HTERT RPE-1 (cell line): ENCODE results near the gene EZH1.

ENCODE experiments used
- in situ Hi-C: fragments of 300-500 bp; cut with MboI; formaldehyde crosslinking; loops from 4 replicates; pipeline ENCODE4 v1.14.3; 2020; ENCODE audit warnings: low sequenced_read_pairs

The EZH1 gene

GRCh38 chr17:42725143-42725542 is 19.7 kb downstream of the EZH1 start:
- in situ Hi-C loops, result no loop called here

GRCh38 chr17:42723636-42724035 is 21.2 kb downstream of the EZH1 start:
- in situ Hi-C loops, result no loop called here

GRCh38 chr17:42720996-42721583 is 23.8 kb downstream of the EZH1 start:
- in situ Hi-C loops, result no loop called here

- in situ Hi-C loops, result no loop called here
Measured at GRCh38 chr17:42709561-42709960, 35.3 kb downstream of the EZH1 start.

- in situ Hi-C loops, result no loop called here
Measured at GRCh38 chr17:42708588-42708987, 36.3 kb downstream of the EZH1 start.

- in situ Hi-C loops, result no loop called here
Measured at GRCh38 chr17:42706732-42707131, 38.1 kb downstream of the EZH1 start.

GRCh38 chr17:42704837-42705494 is 39.9 kb downstream of the EZH1 start:
- in situ Hi-C loops, result no loop called here

- in situ Hi-C loops, result no loop called here
Measured at GRCh38 chr17:42704490-42704836, 40.4 kb downstream of the EZH1 start.

GRCh38 chr17:42702446-42702845 is 42.4 kb downstream of the EZH1 start:
- in situ Hi-C loops, result no loop called here

GRCh38 chr17:42700586-42701289 is 44.1 kb downstream of the EZH1 start:
- in situ Hi-C loops, result no loop called here

- in situ Hi-C loops, result no loop called here
Measured at GRCh38 chr17:42699415-42699740, 45.5 kb downstream of the EZH1 start.

GRCh38 chr17:42698736-42699414 is 46.0 kb downstream of the EZH1 start:
- in situ Hi-C loops, result no loop called here

GRCh38 chr17:42697108-42697811 is 47.6 kb downstream of the EZH1 start:
- in situ Hi-C loops, result no loop called here

- in situ Hi-C loops, result no loop called here
Measured at GRCh38 chr17:42695500-42695899, 49.3 kb downstream of the EZH1 start.

- in situ Hi-C loops, result no loop called here
Measured at GRCh38 chr17:42694524-42694923, 50.3 kb downstream of the EZH1 start.

- in situ Hi-C loops, result no loop called here
Measured at GRCh38 chr17:42692489-42692888, 52.4 kb downstream of the EZH1 start.

GRCh38 chr17:42691021-42691545 is 53.8 kb downstream of the EZH1 start:
- in situ Hi-C loops, result no loop called here

GRCh38 chr17:42690596-42690995 is 54.2 kb downstream of the EZH1 start:
- in situ Hi-C loops, result no loop called here

- in situ Hi-C loops, result no loop called here
Measured at GRCh38 chr17:42687707-42688320, 57.0 kb downstream of the EZH1 start.

- in situ Hi-C loops, result no loop called here
Measured at GRCh38 chr17:42686520-42687128, 58.2 kb downstream of the EZH1 start.
